HG02678 (cell line): ENCODE data around the gene CRACDL.

Source experiments
- ATAC-seq: cut with Tn5 transposase; IDR thresholded peaks from one replicate; pipeline ENCODE4 v1.9.1; 2021; ENCODE audit warnings: mild to moderate bottlenecking, moderate library complexity; ENCODE audit not compliant: unreplicated experiment

CRACDL gene

GRCh38 chr2:98807221-98807620 is 128.8 kb downstream of the CRACDL start:
- ATAC-seq = no peak

GRCh38 chr2:98806236-98806697 is 129.8 kb downstream of the CRACDL start:
- ATAC-seq = no peak

GRCh38 chr2:98805412-98806171 is 130.4 kb downstream of the CRACDL start:
- no peak for ATAC-seq

GRCh38 chr2:98804736-98805135 is 131.3 kb downstream of the CRACDL start:
- ATAC-seq = no peak

GRCh38 chr2:98804265-98804650 is 131.8 kb downstream of the CRACDL start:
- ATAC-seq = no peak

- no peak for ATAC-seq
These were observed 132.4 kb downstream of the CRACDL start for GRCh38 chr2:98803405-98804264.

GRCh38 chr2:98802344-98802743 is 133.7 kb downstream of the CRACDL start:
- no peak for ATAC-seq

- ATAC-seq = no peak
These were observed 134.1 kb downstream of the CRACDL start for GRCh38 chr2:98801921-98802321.

- ATAC-seq = no peak
These were observed 134.7 kb downstream of the CRACDL start for GRCh38 chr2:98801286-98801685.

- ATAC-seq = no peak
These were observed 135.5 kb downstream of the CRACDL start for GRCh38 chr2:98800330-98801064.

GRCh38 chr2:98799375-98800329 is 136.4 kb downstream of the CRACDL start:
- ATAC-seq = no peak

- ATAC-seq = no peak
These were observed 139.1 kb downstream of the CRACDL start for GRCh38 chr2:98796775-98797544.

GRCh38 chr2:98795891-98796676 is 139.9 kb downstream of the CRACDL start:
- no peak for ATAC-seq

GRCh38 chr2:98793897-98794830 is 141.9 kb downstream of the CRACDL start:
- ATAC-seq = no peak

GRCh38 chr2:98793275-98793674 is 142.8 kb downstream of the CRACDL start:
- ATAC-seq = no peak

GRCh38 chr2:98790221-98790620 is 145.8 kb downstream of the CRACDL start:
- no peak for ATAC-seq

GRCh38 chr2:98787700-98788099 is 148.3 kb downstream of the CRACDL start:
- ATAC-seq = no peak

GRCh38 chr2:98786179-98786578 is 149.8 kb downstream of the CRACDL start:
- no peak for ATAC-seq
